Testis (tissue), 5 donors: Measurements from ENCODE around the gene GPR50. TPM values are rescaled to one million over a fixed set of nuclear protein-coding genes. Genes with fewer than 3 reads are reported as not detected.

Experiments
- DNase-seq: peaks from one replicate; pipeline ENCODE4 v3.0.0-alpha.2; 2019
- H3K27ac ChIP-seq, 2 donors: fragments of 200-600 bp; sonication (generic); one replicate each; pipeline ENCODE4 v1.5.1; 2019
- H3K27me3 ChIP-seq: fragments of 200-600 bp; sonication (generic); one replicate; pipeline ENCODE4 v1.5.1; 2019
- H3K36me3 ChIP-seq: fragments of 200-600 bp; sonication (generic); one replicate; pipeline ENCODE4 v1.5.1; 2017; ENCODE audit warnings: low read depth; ENCODE audit errors: missing control alignments
- H3K4me1 ChIP-seq: fragments of 200-600 bp; sonication (generic); one replicate; pipeline ENCODE4 v1.5.1; 2019
- H3K4me3 ChIP-seq, 2 donors: fragments of 200-600 bp; sonication (generic); one replicate each; pipeline ENCODE4 v1.5.1; 2017 to 2019
- H3K9me3 ChIP-seq: fragments of 200-600 bp; sonication (generic); one replicate; pipeline ENCODE4 v1.5.1; 2017
- POLR2A ChIP-seq: fragments of 450-650 bp; IDR thresholded peaks from one replicate; pipeline ENCODE4 v1.6.1; 2017; ENCODE audit warnings: antibody characterized with exemption, mild to moderate bottlenecking, moderate library complexity
- WGBS, 2 donors: methylation state at CpG; one replicate each; pipeline ENCODE4 v1.1.5; 2018; 5-methylcytosine and 5-hydroxymethylcytosine counted together
- intact Hi-C: fragments of 100-400 bp; cut with DNase I; formaldehyde crosslinking; loops from one replicate; pipeline ENCODE4 v1.15.1; 2023; ENCODE audit warnings: low total_unique reads
- long read RNA-seq, 2 donors: transcript quantifications; one replicate each; lab custom pipeline, GENCODE V29; 2026
- polyA plus RNA-seq: library from polyadenylated mRNA; stranded (reverse); fragments of 350-450 nt; fragmentation: Illumina TruSeq; extraction: RNeasy Lipid Tissue Mini Kit (QIAGEN cat#74804); gene quantifications from one replicate; pipeline ENCODE4 v1.2.3, GENCODE V29; 2014; ENCODE audit warnings: low read depth, low replicate concordance; ENCODE audit not compliant: insufficient read depth
- total RNA-seq, 2 donors: library from RNA; depleted of rRNA; stranded (reverse); fragments of >200 nt; gene quantifications; one replicate each; pipeline ENCODE4 v1.2.3, GENCODE V29; 2016
- TF ChIP-seq, protein P1 (sequence below), 3 experiments: fragments of 450-650 bp in 2 of 3; fragments of 200-600 bp in 1 of 3; sonication (generic) in 1 of 3; IDR thresholded peaks; one replicate each; pipeline ENCODE4 v1.5.1; 2016 to 2019; ENCODE audit warnings: antibody characterized with exemption in 3 of 3, mild to moderate bottlenecking in 2 of 3, moderate library complexity in 1 of 3

The GPR50 gene
- under 1 TPM in 1 of 2 donors, not detected in 1; 0.24 TPM for total RNA-seq
- polyA plus RNA-seq = not detected
- long read RNA-seq, donor 1 = 0 reads
- long read RNA-seq, donor 2 = 0 reads

DNA sequence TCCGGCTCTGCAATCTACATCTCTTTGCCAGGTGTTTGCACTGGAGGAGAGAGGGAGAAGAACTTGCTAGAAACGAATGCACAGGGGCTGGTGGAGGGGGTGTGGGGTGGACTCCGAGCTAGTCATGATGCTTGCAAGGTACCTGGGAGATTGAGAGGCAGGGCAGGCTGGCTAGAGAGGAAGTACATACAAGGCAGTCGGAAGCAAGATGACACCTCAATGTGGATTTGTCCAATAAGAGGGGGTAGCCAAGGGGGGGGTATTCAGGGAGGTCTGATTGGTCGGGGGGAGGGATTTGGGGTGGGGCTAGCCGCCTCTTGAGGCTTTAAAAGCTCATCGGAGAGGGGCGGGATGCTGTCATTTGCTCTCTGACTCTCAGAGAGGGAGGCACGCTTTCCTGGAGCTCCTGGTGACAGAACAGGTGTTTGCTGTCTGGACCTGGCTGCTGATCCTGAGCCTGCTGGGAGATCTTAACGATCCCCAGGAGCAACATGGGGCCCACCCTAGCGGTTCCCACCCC lies at the start of gene GPR50:
Gene GPR50, plus strand, starts transcription at position 354 of the 520 bp plus-strand sequence. Its CDS starts 138 bp downstream, at position 492.
- peak within 1 kb of the TSS; percentile 18 to 41 for H3K4me3 ChIP-seq
- no peaks in the 10 kb centered on the region for H3K27me3 ChIP-seq
- WGBS, 2 donors = 40 to 45% methylated on average over 7 to 8 of the region's 11 CpGs
- H3K9me3 ChIP-seq = no peaks in the 10 kb centered on the region
- no peaks in the 10 kb centered on the region for H3K36me3 ChIP-seq
- H3K27ac ChIP-seq = no peak within 1 kb of the TSS
- intact Hi-C loops = no loop called here
- no peak for DNase-seq
- H3K4me1 ChIP-seq = no peaks in the 10 kb centered on the region
- TF ChIP-seq, protein P1, sequence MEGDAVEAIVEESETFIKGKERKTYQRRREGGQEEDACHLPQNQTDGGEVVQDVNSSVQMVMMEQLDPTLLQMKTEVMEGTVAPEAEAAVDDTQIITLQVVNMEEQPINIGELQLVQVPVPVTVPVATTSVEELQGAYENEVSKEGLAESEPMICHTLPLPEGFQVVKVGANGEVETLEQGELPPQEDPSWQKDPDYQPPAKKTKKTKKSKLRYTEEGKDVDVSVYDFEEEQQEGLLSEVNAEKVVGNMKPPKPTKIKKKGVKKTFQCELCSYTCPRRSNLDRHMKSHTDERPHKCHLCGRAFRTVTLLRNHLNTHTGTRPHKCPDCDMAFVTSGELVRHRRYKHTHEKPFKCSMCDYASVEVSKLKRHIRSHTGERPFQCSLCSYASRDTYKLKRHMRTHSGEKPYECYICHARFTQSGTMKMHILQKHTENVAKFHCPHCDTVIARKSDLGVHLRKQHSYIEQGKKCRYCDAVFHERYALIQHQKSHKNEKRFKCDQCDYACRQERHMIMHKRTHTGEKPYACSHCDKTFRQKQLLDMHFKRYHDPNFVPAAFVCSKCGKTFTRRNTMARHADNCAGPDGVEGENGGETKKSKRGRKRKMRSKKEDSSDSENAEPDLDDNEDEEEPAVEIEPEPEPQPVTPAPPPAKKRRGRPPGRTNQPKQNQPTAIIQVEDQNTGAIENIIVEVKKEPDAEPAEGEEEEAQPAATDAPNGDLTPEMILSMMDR (IDR thresholded peaks at IDR 0.05) = no peak
- TF ChIP-seq POLR2A = no peak

GRCh38 chrX:151132531-151132930 lies 43.9 kb upstream of the GPR50 start:
- H3K4me1 ChIP-seq = no peaks in the 10 kb centered on the region
- H3K4me3 ChIP-seq = no peak overlapping the region
- no peak for DNase-seq
- no peaks in the 10 kb centered on the region for H3K36me3 ChIP-seq
- TF ChIP-seq, protein P1 (IDR thresholded peaks at IDR 0.05) = no peak
- no peak for TF ChIP-seq POLR2A
- WGBS, 2 donors = 92 to 96% methylated on average over 2 of the region's 2 CpGs
- H3K9me3 ChIP-seq = no peaks in the 10 kb centered on the region
- intact Hi-C loops = no loop called here
- H3K27me3 ChIP-seq = no peaks in the 10 kb centered on the region
- no peak overlapping the region for H3K27ac ChIP-seq

DNA sequence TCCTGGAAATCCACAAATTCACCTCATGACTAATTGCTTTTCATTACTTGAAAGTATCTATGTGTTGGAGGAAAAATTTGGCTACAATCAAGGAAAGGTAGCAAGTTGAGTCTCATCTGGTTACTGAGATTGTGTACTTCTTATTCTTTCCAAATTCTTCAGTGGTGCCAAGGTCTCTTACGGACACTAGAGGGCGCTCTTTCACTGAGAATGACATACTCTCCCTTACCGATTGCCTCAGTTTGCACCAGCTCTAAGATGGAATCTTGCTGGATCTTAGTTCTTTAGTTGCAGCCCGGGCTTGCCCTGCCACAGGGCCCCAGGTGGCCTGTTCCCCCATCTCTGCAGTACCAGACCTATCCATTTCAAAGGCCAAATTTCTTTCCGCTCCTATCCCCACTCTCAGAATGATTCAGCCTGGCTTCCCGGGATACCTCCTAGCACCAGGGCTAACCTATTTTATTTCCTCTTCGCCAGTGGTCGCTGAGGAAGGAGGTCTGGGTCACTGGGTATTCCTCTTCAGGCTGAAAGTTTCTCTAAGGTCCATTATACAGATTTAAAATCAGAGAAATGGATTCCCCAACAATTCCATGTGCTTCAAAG lies 24.6 kb upstream of the GPR50 start:
- WGBS, 2 donors = 38 to 43% methylated on average over 5 to 8 of the region's 8 CpGs
- intact Hi-C loops = no loop called here
- H3K27ac ChIP-seq = no peak overlapping the region

GRCh38 chrX:151153086-151153485 lies 23.3 kb upstream of the GPR50 start:
- H3K4me3 ChIP-seq = no peak overlapping the region
- TF ChIP-seq, protein P1 (IDR thresholded peaks at IDR 0.05) = no peak
- H3K27ac ChIP-seq = no peak overlapping the region
- no peak for DNase-seq
- no peaks in the 10 kb centered on the region for H3K4me1 ChIP-seq
- H3K36me3 ChIP-seq = no peaks in the 10 kb centered on the region
- no peaks in the 10 kb centered on the region for H3K9me3 ChIP-seq
- H3K27me3 ChIP-seq = no peaks in the 10 kb centered on the region
- 17% methylated on average over 9 of the region's 9 CpGs; no CpG with 5 or more reads in 1 of the 2 donors for WGBS, 2 donors
- intact Hi-C loops = no loop called here

More for the DNA sequence above, 24.6 kb upstream of the GPR50 start:
- Histone ChIP-seq H3K4me1 (no peaks in the 10 kb centered on the region), H3K36me3 (no peaks in the 10 kb centered on the region), H3K9me3 (no peaks in the 10 kb centered on the region), H3K4me3 (no peak overlapping the region), H3K27me3 (no peaks in the 10 kb centered on the region)
- peak; percentile 46 for DNase-seq
- TF ChIP-seq, protein P1 (IDR thresholded peaks at IDR 0.05) = peak; percentile 52 to 69 (median 57)
- no peak for TF ChIP-seq POLR2A
